ENCODE measurements around the gene SPDYE6.

GRCh38 chr7:102317231-102318059 is 38.8 kb downstream of the SPDYE6 start:
- TF ChIP-seq TAF1 (IDR thresholded peaks at IDR 0.05; ENCODE audit: borderline replicate concordance, low read depth, low read length): no peak
- TF ChIP-seq POLR2A (IDR thresholded peaks at IDR 0.05; ENCODE audit: low read depth, low read length): no peak
